ELF-1 (cell line): ENCODE data around the gene JAK3.
"Not testable (repeated sequence)": the region's sequence is repeated elsewhere in the genome, so short reads cannot be mapped to it uniquely, and the experiment has no call there.

Source experiments
- DNase-seq: peaks from one replicate; pipeline ENCODE4 v3.0.0-alpha.2; 2016; ENCODE audit warnings: low read depth, low spot score

The JAK3 gene

DNA sequence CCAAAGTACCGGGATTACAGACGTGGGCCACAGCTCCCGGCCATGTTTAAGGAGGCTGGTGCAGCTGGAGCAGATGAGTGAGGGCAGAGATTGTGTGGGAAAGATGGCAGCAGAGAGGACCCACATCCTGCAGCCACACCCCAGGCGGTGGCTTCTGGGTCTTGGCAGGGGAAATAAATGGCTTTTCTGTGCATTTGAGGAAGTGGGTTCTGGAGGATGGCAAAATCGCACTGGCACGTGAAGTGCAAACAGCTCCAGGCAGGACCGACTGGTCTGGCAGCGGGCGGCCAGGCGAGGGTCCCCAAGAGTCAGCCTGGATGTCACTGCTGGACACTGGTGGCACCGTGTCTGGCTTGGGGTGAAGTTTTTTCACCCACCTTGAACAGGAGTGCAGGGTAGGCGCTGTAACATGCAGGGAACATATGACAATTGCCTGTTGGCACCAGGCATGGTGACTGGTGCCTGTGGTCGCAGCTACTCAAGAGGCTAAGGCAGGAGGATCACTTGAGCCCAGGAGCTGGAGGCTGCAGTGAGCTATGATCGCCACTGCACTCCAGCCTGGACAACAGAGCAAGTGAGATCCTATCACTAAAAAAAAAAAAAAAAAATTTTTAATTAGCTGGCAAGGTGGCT, 44.4 kb downstream of the JAK3 start:
- no peak for DNase-seq

DNA sequence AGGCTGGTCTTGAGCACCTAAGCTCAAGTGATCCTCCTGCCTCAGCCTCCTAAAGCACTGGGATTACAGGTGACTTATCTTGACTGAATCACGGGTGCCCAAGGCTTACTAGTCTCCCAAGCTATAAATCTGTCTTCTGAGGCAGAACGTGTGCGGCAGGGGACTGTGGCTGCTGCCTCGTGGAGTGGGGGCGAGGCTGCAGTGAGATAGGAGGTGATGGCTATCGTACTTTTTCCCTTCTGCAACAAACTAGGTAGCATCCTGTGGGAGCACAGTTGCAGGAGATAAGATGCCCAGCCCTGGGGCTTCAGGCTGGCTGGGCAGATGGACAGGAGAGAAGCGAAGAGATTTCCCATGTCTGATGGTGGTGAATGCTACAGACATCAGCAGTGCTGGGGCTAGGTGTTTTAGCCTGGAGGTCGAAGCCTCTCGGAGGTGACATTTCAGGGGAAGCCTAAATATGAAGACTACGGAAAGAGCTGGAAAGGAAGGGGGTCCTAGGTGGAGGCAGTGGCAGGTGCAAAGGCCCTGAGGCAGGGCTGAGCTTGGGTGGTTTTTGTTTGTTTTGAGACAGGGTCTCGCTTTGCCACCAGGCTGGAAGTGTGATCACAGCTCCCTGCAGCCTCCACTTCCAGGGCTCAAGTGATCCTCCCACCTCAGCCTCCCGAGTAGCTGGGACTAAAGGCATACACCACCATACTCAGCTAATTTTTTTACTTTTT, 45.5 kb downstream of the JAK3 start:
- no peak for DNase-seq

DNA sequence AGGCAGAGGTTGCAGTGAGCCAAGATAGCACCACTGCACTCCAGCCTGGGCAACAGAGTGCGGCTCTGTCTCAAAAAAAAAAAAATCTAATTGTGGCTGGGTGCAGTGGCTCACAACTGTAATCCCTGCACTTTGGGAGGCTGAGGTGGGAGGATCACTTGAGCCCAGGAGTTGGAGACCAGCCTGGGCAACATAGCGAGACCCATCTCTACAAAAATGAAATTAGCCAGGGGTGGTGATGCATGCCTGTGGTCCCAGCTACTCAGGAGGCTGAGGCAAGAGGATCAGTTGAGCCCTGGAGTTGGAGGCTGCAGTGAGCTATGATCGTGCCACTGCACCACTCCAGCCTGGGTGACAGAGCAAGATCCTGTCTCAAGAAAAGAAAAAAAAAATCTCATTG, 49.2 kb downstream of the JAK3 start:
- DNase-seq: not testable (repeated sequence)

DNA sequence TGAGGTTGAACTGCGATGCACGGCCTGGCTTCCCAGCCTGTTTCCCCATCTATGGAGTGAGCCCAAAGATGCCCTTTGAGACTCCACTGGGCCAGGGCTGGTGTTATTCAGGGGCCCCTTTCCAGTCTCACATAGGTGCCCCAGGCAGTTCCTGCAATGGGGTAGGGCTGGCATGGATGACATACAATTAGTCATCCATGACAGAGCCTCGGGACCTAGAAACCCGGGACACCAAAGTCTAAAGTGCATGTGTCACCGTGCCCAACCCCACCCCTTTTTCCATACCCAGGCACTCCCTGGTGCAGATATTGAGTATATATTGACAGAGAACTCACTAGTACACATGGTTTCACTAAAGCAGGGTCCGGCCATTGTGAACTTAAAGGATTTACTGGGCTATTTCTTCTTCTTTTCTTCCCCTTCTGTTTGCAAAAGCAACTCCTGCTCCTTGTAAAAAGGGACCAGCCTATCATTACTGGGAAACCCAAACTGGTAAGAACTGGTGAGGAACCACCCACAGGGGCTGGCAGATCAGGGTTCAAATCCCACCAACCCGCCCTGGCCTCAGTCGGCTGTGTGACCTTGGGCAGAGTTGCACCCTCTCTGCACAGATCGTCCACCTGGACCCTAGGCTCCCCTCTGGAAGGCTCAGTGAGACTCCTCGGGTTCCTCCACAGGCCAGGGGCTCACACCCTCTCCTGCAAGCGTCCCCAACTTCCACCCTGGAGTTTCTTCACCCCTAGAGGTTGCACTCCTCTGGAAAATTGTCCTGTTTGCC, 50.2 kb downstream of the JAK3 start:
- DNase-seq: no peak

DNA sequence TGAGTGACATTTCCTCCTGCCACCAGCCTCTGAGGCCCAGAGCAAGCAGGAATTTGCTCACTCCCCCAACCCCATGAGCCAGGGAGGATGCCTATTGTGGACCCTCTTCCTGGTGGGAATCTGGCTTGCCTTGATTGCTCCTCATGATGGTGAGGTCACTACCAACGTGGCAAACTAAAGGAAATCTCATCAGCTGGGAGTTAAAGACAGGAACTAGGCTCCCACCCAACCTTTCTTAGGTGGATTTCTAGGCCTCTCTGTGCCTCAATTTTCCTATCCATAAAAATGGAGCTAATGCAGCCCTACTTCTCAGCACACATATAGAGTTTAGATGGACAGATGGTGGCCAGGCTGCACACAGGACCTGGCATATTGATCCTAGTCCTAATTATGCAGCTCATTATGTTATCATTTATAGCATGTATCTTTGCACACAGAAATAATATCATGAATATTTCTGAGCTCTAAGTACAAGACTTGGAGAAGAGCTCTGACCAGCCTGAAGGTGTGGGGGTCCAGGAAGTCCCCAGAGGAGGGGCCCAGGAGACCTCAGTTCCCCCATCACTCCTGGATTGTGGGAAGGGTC, 50.9 kb downstream of the JAK3 start:
- DNase-seq: no peak

DNA sequence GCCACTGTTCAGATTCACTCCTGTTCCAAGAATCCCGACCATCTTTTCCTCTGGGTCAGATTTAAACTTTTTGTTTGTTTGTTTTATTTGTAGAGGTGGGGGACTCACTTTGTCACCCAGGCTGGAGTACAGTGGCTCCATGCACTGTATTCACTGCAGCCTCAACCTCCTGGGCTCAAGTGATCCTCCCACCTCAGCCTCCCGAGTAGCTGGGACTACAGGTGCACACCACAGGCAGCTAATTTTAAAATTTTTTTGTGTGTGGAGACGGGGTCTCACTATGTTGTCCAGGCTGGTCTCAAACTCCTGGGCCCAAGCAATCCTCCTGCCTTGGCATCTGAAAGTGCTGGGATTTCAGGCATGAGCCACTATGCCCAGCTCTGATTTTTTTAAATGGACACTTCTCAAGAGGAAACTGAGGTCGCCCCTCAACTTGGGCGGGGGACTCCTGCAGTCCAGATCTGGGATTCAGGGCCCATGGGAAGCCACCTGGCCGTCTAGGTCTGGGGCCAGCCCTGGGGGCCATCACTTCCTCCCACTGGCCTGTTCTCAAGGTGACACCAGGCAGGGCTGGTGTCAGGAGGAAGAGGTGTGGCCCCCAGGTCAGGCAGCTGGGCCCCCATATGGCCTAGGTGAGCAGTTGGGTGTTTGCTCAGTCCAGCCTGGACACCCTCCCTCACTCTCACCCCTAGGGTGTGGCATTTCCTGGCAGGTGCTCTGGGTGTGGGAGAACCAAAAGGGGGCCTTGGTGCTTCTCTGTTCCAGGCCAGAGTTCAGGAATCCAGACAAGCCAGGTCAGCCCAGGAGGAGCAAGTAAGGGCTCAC, 51.6 kb downstream of the JAK3 start:
- no peak for DNase-seq

DNA sequence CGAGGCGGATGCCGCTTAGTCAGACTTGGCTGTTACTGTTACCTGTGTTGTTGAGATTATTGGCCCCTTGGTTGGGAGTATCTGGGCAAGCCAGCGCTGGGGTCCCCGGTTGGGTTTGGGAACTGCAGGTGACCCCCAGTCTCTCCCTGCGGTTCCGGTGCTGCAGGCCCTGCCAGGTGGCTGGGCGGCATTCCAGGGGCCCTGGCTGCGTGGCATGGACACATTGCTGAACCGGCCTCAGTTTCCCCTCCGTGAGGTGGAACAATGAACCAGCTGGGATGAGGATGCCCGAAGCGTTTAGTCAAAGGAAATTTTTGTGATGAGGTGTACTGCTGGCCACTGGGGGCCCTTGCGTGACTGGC, 52.3 kb downstream of the JAK3 start:
- no peak for DNase-seq

DNA sequence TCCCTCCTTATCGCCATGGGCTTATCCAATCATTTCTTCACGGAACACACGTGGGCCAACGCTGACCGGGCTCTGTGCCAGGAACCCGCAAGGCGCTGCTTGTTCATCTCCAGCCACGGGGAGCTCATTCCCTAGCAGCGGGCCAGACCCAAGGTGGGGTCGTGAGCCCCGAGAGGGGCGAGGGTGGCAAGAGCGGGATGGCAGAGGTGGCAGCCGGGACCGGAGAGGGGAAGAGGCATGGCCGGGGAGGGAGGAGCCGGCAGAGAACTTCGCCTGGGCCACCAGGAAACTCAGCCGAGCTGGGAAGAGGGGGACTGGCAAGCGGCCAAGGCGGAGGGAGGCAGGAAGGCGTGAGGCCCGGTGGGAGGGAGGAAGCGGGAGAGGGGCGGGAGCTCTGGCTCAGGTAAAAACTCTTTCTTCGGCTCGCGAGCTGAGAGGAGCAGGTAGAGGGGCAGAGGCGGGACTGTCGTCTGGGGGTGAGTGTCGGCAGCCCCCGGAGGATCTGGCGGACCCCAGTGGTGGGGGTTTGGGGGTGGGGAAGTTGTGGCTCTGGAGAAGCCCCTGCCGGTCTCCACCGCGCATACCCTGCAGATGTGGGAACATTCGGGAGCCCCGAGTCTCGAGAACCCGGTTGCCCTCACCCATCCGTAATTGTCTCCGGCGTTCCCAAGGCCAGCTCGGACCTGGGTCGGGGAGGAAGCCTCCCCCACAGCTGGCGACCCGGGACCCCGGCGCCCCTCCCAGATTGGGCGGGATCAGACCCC, 52.9 kb downstream of the JAK3 start, which contains the start of gene B3GNT3:
Gene B3GNT3 (plus strand): TSS at position 408 of the 764 bp plus-strand sequence. CDS start 12,670 bp downstream, outside the sequence.
- DNase-seq: no peak

DNA sequence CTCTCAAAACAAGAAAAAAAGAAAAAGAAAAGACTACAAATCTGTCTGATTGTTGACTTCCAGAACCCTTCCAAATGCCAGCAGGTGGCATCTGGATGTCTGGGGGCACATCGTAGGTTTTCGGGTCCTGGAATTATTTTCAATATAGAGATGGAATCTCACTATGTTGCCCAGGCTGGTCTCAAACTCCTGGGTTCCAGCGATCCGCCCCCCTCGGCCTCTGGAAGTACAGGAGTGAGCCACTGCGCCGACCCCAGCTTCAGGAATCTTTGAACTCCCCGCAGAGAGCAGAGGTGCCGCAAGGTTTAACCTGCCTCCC, 53.4 kb downstream of the JAK3 start:
- DNase-seq: no peak

DNA sequence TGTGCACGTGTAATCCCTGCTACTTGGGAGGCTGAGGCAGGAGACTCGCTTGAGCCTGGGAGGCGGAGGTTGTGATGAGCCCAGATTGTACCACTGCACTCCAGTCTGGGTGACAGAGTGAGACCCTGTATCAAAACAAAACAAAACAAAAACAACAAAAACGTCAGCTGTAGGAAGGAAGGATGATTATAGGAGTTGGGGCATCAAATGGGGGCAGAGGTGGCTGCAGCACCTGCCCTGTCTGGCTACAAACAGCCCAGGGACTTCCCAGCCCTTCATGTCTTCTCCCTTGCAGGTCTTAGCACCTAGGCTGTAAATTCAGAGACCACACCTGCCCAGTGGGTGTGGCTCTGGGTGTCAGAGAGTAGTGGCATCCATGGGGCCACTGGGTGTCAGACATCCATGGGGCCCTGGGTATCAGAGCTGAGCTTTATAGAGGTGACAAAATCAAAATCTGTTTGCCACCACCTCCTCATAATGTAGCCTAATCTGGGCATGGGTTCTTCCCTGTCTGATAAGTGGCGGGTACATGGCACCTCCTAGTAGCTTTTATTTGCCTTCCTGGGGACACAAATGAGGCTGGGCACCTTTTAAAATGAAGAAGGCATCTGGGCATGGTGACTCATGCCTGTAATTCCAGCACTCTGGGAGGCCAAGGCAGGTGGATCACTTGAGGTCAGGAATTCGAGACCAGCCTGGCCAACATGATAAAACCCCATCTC, 57.6 kb downstream of the JAK3 start:
- DNase-seq: no peak

DNA sequence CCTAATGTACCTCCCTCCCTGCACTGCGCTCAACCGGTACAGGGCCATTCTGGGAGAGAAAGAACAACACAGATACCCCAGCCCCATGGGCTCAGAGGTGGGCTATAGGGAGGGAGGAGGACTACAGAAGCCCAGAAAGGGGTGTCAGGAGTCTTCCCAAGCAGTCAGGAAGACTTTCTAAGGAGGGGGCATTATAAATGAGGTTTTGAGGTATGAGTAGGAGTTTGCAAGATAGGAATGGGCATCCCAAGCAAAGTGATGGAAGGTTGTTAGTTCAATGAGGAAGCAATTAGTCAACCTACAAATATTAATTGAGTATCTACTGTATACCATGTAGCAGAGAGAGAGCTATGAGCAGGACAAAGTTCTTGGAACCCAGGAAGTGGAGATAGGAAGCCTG, 59.1 kb downstream of the JAK3 start:
- DNase-seq: no peak

DNA sequence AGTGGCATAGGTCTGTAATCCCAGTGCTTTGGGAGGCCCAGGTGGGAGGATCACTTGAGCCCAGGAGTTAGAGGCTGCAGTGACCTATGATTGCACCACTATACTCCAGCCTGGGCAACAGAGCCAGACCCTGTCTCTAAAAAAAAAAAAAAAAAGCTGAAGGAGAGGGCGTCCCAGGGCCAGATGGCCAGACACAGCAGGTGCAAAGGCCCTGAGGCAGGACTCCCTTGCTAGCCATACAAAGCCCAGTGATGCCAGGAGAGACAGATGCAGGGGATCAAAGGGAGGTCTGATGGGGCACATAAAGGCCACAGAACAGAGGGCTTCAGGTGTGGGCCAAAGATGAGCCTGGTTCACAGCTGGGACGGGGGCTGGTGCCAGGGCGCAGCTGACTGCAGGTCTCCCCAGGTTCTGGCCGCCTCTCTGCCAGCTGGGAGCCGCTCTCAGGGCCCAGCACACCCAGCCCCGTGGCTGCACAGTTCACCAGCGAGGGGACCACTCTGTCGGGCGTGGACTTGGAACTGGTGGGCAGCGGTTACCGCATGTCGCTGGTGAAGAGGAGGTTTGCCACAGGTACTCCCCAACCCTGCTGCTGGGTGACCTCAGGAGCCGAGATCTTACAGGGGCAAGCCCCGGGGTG, 60.4 kb downstream of the JAK3 start:
- no peak for DNase-seq

DNA sequence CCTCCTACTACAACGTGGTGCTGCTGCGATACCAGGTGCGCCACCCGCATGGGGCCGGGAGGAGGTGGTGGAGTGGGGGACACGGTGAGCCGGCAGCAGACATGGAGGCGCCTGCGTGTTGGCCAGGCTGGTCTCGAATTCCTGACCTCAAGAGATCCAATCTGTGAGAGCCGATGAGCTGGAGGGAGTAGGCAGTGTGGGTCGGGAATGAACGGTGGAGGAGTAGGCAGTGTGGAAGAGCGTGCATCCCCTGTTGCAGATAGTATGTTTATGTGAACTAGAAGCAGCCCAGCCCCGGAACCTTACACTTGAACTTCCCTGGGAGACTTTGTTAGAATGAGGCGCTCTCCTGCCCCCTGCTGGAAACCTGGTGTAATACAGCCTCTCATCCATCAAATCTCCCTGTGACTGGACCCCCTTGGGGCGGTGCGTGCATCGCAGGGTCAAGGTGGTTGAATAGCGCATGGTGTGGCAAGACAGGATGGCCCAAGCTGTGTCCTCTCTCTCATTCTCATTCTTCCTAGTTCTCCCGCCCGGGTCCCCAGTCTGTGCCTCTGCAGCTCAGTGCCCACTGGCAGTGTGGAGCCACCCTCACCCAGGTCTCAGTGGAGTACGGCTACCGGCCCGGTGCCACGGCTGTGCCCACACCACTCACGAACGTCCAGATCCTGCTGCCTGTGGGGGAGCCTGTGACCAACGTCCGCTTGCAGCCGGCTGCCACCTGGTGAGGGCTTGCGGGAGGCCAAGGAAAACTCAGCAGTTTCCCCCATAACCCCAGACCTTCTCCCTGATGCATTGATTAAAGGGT, 63.4 kb downstream of the JAK3 start:
- DNase-seq: peak; percentile 82

DNA sequence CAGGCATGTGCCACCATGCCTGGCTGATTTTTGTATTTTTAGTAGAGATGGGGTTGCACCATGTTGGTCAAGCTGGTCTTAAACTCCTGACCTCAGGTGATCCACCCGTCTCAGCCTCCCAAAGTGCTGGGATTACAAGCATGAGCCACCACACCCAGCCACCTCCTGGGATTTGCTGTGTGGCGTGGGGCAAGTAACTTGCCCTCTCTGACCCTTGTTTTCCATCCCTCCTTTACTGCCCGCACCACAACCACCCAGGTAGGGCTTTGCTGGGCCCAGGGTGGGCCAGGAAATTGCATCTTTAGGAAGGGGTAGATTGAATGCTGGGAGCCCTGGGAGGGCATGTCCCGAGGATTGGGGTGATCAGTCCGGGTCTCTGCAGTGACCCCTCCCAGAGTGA, 64.1 kb downstream of the JAK3 start:
- not testable (repeated sequence) for DNase-seq

DNA sequence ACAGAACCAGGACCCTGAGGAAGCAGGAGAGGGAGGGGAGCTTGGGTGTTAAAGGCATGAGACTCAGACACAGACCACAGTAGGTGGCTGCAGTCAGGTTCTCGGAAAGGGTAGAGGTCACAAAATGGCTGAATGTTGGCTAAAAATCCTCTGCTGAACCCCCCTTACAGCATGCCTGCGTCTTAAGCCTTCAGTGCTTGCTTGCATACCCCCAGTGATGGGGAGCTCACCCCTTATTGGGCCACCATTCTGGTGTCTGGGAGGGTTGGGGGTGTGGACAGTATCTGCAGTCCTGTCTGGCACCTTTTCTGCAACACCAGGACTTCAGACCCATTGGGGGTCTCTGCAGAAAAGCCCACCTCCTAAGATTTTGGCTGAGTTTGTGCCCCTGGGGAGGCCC, 67.0 kb downstream of the JAK3 start:
- no peak for DNase-seq

DNA sequence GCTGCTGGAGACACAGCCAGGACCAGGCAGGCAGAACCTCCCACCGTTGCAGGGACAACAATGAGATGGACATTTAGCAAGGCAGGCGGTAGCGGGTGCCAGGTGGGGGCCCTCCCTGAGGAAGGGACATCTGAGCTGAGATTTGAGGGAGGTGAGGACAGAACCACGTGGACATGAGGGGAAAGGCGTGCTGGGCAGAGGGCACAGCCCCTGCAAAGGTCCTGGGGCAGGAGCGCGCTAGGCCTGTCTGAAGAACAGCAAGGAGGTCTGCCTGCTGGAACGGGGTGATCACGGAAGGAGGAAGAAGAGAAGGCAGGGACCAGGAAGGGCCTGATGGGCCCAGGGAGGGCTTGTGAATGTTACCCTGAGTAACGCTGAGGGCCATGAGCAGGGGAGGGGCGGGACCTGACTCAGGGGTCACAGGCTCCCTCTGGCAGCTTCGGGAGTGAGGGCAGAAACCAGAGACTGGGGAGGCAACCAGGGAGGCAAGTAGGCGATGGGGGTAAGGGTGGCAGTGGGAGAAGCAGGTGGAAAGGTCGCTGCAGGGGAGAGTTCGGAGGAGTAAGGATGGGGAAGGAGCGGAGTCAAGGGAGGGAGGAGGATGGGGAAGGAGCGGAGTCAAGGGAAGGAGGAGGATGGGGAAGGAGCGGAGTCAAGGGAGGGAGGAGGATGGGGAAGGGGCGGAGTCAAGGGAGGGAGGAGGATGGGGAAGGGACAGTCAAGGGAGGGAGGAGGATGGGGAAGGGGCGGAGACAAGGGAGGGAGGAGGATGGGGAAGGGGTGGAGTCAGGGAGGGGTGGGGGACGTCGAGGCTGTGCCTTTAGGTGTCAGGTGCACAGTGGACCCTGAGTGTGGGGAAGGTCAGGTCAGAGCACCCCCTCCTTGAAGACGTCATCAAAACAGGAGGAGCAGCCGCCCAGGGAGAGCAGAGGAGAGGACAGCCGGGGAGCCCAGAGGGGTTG, 68.5 kb downstream of the JAK3 start:
- DNase-seq: peak; percentile 69

DNA sequence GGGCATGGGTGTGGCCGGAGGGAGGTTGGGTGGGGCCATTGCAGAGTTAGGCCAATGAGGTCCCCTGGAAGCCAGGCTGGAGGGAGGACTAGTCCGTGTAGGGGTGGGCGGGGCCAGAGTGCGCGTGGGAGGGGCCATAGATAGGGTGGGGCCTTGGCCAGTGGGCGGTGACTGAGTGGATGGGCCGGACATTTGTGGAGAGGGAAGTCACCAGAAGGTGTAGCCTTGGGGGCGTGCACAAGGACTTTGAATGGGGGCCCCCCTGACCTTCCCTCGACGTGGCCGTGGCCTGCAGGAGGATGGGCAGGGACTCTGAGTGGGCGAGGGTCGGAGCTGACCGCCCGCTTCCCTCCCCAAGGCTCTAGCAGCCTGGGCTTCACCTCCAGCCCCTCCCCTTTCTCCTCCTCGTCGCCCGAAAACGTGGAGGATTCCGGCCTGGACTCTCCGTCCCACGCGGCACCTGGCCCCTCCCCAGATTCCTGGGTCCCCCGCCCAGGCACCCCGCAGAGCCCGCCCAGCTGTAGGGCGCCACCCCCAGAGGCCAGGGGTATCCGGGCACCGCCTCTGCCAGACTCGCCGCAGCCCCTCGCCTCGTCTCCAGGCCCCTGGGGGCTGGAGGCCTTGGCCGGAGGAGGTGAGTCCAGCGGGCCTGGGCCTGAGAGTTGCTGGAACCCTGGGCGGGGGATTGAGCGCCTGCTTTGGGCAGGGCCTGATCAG, 69.4 kb downstream of the JAK3 start:
- DNase-seq: peak; percentile 82
